Duodenal mucosa (tissue), 2 donors: ENCODE results near the gene VILL.

Experiments
- H3K27ac ChIP-seq: one replicate; pipeline ENCODE4 v1.7.0; 2013; ENCODE audit warnings: low read depth, low read length
- H3K27me3 ChIP-seq, 2 donors: one replicate each; pipeline ENCODE4 v1.7.0; 2013; ENCODE audit warnings: low read length in 2 of 2, control low read depth in 1 of 2; ENCODE audit not compliant: insufficient read depth in 2 of 2, control insufficient read depth in 1 of 2
- H3K36me3 ChIP-seq, 2 donors: one replicate each; pipeline ENCODE4 v1.7.0; 2013; ENCODE audit warnings: low read length in 2 of 2, control low read depth in 1 of 2; ENCODE audit not compliant: insufficient read depth in 2 of 2, control insufficient read depth in 1 of 2
- H3K4me1 ChIP-seq, 2 donors: one replicate each; pipeline ENCODE4 v1.7.0; 2013; ENCODE audit warnings: low read length in 2 of 2, control low read depth in 1 of 2; ENCODE audit not compliant: insufficient read depth in 2 of 2, control insufficient read depth in 1 of 2
- H3K4me3 ChIP-seq, 2 donors: one replicate each; pipeline ENCODE4 v1.7.0; 2013; ENCODE audit warnings: low read length in 2 of 2, low read depth in 1 of 2
- H3K9ac ChIP-seq, 2 donors: one replicate each; pipeline ENCODE4 v1.7.0; 2013; ENCODE audit warnings: low read length in 2 of 2, low read depth in 1 of 2
- H3K9me3 ChIP-seq, 2 donors: one replicate each; pipeline ENCODE4 v1.7.0; 2013; ENCODE audit warnings: low read length in 2 of 2, control low read depth in 1 of 2; ENCODE audit not compliant: control insufficient read depth in 1 of 2

Gene VILL

GRCh38 chr3:37999836-38000235, 9.2 kb downstream of the VILL start:
- H3K27ac ChIP-seq = no peak overlapping the region
- peaks cover 54 to 62% of the 10 kb centered on the region in 2 donors for H3K4me1 ChIP-seq
- H3K27me3 ChIP-seq = no peaks in the 10 kb centered on the region
- H3K36me3 ChIP-seq = peaks cover 45 to 64% of the 10 kb centered on the region in 2 donors
- no peaks in the 10 kb centered on the region for H3K9me3 ChIP-seq
- H3K9ac ChIP-seq = no peak overlapping the region
- no peak overlapping the region for H3K4me3 ChIP-seq

- Histone ChIP-seq H3K4me1 (peaks cover 54 to 60% of the 10 kb centered on the region in 2 donors), H3K9ac (no peak overlapping the region)
Measured at GRCh38 chr3:38000242-38000916, 9.8 kb downstream of the VILL start.

GRCh38 chr3:38000965-38001455, 10.4 kb downstream of the VILL start:
- no peaks in the 10 kb centered on the region for H3K9me3 ChIP-seq
- peaks cover 52 to 53% of the 10 kb centered on the region in 2 donors for H3K4me1 ChIP-seq
- H3K27ac ChIP-seq = no peak overlapping the region
- H3K9ac ChIP-seq = no peak overlapping the region
- no peaks in the 10 kb centered on the region for H3K27me3 ChIP-seq
- no peak overlapping the region for H3K4me3 ChIP-seq
- H3K36me3 ChIP-seq = peaks cover 38 to 64% of the 10 kb centered on the region in 2 donors

More at GRCh38 chr3:38000242-38000916, 9.8 kb downstream of the VILL start:
- Histone ChIP-seq H3K9me3 (no peaks in the 10 kb centered on the region), H3K27ac (no peak overlapping the region), H3K4me3 (no peak overlapping the region), H3K36me3 (peaks cover 42 to 64% of the 10 kb centered on the region in 2 donors), H3K27me3 (no peaks in the 10 kb centered on the region)

DNA sequence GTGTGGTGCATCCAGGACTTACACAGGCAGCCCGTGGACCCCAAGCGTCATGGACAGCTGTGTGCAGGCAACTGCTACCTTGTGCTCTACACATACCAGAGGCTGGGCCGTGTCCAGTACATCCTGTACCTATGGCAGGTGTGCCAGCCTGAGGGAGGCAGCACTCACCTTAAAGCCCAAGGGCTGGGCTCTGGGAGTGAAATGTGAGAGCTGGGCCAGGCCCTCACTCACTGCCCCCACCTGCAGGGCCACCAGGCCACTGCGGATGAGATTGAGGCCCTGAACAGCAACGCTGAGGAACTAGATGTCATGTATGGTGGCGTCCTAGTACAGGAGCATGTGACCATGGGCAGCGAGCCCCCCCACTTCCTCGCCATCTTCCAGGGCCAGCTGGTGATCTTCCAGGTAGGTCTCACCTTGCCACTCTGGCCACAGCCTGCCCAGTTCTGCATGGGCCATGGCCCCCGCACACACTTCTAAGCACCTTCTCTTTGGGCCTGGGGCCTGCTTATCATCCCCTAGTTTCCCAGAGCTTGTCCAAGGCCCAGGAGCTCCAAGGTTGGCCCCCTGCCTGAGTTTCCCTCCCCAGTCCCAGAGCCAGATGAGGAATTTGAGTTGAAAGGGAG, 11.0 kb downstream of the VILL start:
- no peaks in the 10 kb centered on the region for H3K9me3 ChIP-seq
- H3K4me3 ChIP-seq = no peak overlapping the region
- peaks cover 34 to 65% of the 10 kb centered on the region in 2 donors for H3K36me3 ChIP-seq
- H3K4me1 ChIP-seq = peaks cover 48 to 50% of the 10 kb centered on the region in 2 donors
- H3K27ac ChIP-seq = no peak overlapping the region
- no peak overlapping the region for H3K9ac ChIP-seq
- H3K27me3 ChIP-seq = no peaks in the 10 kb centered on the region

GRCh38 chr3:38002291-38002876, 11.8 kb downstream of the VILL start:
- Histone ChIP-seq H3K27ac (no peak overlapping the region), H3K4me1 (peaks cover 40 to 42% of the 10 kb centered on the region in 2 donors), H3K36me3 (peaks cover 31 to 70% of the 10 kb centered on the region in 2 donors), H3K9ac (no peak overlapping the region), H3K27me3 (no peaks in the 10 kb centered on the region), H3K4me3 (no peak overlapping the region), H3K9me3 (no peaks in the 10 kb centered on the region)

DNA sequence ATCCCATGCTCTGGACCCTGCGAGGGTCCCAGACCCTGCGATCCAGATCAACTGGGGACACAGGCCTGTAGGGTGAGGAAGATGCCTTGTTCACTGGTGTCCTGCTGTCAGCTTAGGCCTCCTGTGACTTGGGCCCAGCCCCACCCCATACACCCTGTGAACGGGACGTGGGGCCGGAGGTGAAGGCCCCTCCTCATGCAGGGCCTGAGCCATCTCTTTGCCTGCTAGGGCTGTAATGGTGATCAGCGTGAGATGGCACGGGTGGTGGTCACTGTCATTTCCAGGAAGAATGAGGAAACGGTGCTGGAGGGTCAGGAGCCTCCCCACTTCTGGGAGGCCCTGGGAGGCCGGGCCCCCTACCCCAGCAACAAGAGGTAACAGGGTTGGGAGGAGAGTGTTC, 12.4 kb downstream of the VILL start:
- no peak overlapping the region for H3K4me3 ChIP-seq
- peaks cover 33 to 70% of the 10 kb centered on the region in 2 donors for H3K36me3 ChIP-seq
- no peaks in the 10 kb centered on the region for H3K9me3 ChIP-seq
- H3K4me1 ChIP-seq = peaks cover 34 to 38% of the 10 kb centered on the region in 2 donors
- no peaks in the 10 kb centered on the region for H3K27me3 ChIP-seq
- no peak overlapping the region for H3K9ac ChIP-seq
- H3K27ac ChIP-seq = no peak overlapping the region

DNA sequence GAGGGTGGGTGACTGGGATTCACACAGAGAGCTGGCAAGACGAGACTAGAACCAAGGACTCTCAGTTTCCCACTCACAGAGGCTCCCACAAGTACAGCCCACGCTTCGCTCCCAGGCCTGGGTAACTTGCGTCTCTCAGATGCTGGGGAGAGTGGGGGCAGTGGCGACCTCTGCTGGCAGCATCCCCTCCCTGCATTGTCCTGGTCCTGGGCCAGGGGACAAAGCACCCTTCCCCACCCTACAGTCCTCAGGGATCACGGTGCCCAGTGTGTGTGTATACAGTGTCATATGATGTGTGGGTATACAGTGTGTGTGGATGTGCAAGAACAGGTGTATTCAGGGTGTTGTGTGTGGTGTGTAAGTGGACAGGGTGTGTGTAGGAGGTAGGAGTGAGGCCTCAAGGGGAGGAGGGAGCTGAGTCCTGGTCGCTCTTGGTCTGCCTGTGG, 12.8 kb downstream of the VILL start:
- Histone ChIP-seq H3K27ac (no peak overlapping the region), H3K9me3 (no peaks in the 10 kb centered on the region), H3K36me3 (peaks cover 36 to 73% of the 10 kb centered on the region in 2 donors), H3K9ac (peak overlapping the region; percentile 26 to 33), H3K4me3 (no peak overlapping the region), H3K27me3 (no peaks in the 10 kb centered on the region), H3K4me1 (peaks cover 29 to 34% of the 10 kb centered on the region in 2 donors)

DNA sequence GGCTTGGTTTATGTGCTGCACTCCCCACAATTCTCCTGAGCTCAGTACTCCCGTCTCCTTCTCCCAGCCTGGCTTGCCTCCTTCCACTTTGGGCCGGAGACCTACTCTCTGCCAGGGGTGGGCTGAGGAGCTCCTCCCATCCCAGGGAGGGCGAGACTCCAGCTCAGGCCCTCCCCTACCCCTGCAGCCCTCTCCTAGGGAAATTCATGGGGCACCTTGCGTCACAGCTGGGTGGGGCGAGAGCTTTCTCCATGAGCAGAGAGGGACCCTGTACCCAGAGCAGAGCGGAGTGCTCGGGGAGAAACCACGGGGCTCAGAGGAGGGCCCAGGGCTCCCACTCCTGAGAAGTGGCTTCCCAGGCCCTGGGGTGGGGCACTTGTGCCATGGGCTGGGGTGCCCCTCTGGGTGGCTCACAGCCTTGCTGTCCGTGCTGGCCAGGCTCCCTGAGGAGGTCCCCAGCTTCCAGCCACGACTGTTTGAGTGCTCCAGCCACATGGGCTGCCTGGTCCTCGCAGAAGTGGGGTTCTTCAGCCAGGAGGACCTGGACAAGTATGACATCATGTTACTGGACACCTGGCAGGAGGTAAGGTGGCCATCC, 13.3 kb downstream of the VILL start:
- Histone ChIP-seq H3K4me1 (peaks cover 26 to 30% of the 10 kb centered on the region in 2 donors), H3K9me3 (no peaks in the 10 kb centered on the region), H3K27me3 (no peaks in the 10 kb centered on the region), H3K27ac (peak overlapping the region; percentile 37), H3K4me3 (no peak overlapping the region), H3K36me3 (peaks cover 36 to 77% of the 10 kb centered on the region in 2 donors), H3K9ac (peak overlapping the region; percentile 26 to 33)

- H3K27ac ChIP-seq = no peak overlapping the region
- H3K36me3 ChIP-seq = peaks cover 36 to 74% of the 10 kb centered on the region in 2 donors
- peaks cover 22 to 30% of the 10 kb centered on the region in 2 donors for H3K4me1 ChIP-seq
- H3K9me3 ChIP-seq = no peaks in the 10 kb centered on the region
- peak overlapping the region; percentile 26 to 33 for H3K9ac ChIP-seq
- H3K4me3 ChIP-seq = no peak overlapping the region
- no peaks in the 10 kb centered on the region for H3K27me3 ChIP-seq
Measured at GRCh38 chr3:38004415-38005075, 14.0 kb downstream of the VILL start.
